ENCODE results near the gene AP5B1. TPM values are rescaled to one million over a fixed set of nuclear protein-coding genes. Genes with fewer than 3 reads are reported as not detected.

The AP5B1 gene
- total RNA-seq, 1 experiment from 2014 or later: 9.4 TPM

DNA sequence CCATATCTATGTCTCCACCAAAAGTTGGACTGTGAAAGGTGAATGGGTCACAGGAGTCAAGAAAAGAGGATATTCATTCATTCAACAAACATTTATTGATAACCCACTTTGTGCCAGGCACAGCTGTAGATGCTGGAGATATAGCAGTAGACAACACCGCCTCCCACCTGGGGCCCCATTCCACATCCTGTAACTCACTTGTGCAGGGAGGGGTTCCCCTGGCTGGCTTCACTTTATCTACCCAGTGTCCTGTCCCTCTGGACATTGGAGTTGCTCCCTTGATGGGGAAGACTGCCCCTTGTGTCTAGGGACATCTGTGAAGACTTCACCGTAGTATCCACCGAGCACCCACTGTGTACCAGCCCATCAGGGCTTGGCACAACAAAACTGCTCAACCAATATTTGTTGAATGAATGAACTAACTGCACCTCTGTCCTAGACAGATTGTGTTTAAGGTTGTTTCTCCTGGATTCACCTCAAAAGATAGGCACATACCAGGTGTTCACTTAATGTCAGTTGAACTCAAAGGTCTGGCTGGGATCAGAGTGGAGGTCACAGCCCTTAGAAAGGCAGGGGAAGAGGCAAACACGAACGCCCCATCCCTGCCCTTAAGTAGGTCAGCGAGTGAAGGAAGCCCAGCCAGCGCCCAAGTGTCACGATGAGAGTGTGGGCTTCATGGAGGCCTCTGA, 4.7 kb upstream of the AP5B1 start:
- Histone ChIP-seq H3K79me1 (ENCODE audit: insufficient read depth, low read depth, low read length, poor library complexity, severe bottlenecking) (no peaks in the 10 kb centered on the region), H3K4me1 (ENCODE audit: insufficient read depth, low read length) (peaks cover 4% of the 10 kb centered on the region; the same call in 1 of the 2 replicates), H4K8ac (replicated peaks; ENCODE audit: insufficient read length, low read depth, low read length) (no peak overlapping the region), H3K23ac (ENCODE audit: insufficient read length, low read depth, low read length) (no peak overlapping the region), H2BK5ac (ENCODE audit: insufficient read length, low read length) (no peak overlapping the region), H3K27me3 (ENCODE audit: insufficient read depth, low read length) (peaks cover 21% of the 10 kb centered on the region; the same call in 1 of the 2 replicates), H2BK120ac (ENCODE audit: low read depth, low read length, poor library complexity, severe bottlenecking) (no peak overlapping the region), H3K4me2 (ENCODE audit: insufficient read depth, insufficient read length, low read length) (no peak overlapping the region), H3K56ac (ENCODE audit: insufficient read length, low read depth, low read length) (no peak overlapping the region), H3T11ph (ENCODE audit: low read length) (no peak overlapping the region), H2BK12ac (ENCODE audit: insufficient read length, low read depth, low read length) (no peak overlapping the region), H2AFZ (ENCODE audit: low read length) (no peak overlapping the region), H2BK20ac (ENCODE audit: low read depth, low read length, poor library complexity, severe bottlenecking) (no peak overlapping the region), H4K91ac (ENCODE audit: insufficient read length, low read depth, low read length) (no peak overlapping the region), H3K23me2 (ENCODE audit: insufficient read length, low read depth, low read length, poor library complexity, severe bottlenecking) (peaks cover 11% of the 10 kb centered on the region), H3K9ac (ENCODE audit: extremely low read depth, insufficient read length, low read length) (no peak overlapping the region), H4K20me1 (ENCODE audit: control insufficient read depth, insufficient read depth, insufficient read length) (no peaks in the 10 kb centered on the region), H4K5ac (ENCODE audit: insufficient read length, low read depth, low read length) (no peak overlapping the region), H3K9me3 (ENCODE audit: control insufficient read depth, low read depth, low read length) (no peaks in the 10 kb centered on the region), H2BK15ac (ENCODE audit: low read depth, low read length) (no peak overlapping the region), H3K79me2 (ENCODE audit: insufficient read depth, low read length) (no peaks in the 10 kb centered on the region), H2AK5ac (ENCODE audit: insufficient read length, low read length) (no peak overlapping the region), H3K4ac (ENCODE audit: low read depth, low read length) (no peak overlapping the region), H3K27ac (ENCODE audit: insufficient read length, low read depth, low read length) (no peak overlapping the region), H3K18ac (ENCODE audit: insufficient read length, low read depth, low read length) (no peak overlapping the region), H3K14ac (ENCODE audit: insufficient read depth, low read length) (no peak overlapping the region)
- no CpG with 5 or more reads among the region's 8 CpGs for WGBS (ENCODE audit: extremely low coverage, insufficient read length, low lambda C conversion rate)
- Mint-ChIP-seq H3K27me3 (ENCODE audit: low read depth) (peaks cover 75% of the 10 kb centered on the region), H3K4me1 (peaks cover 39 to 41% of the 10 kb centered on the region in 2 experiments), H3K4me3 (peak overlapping the region; percentile 36 to 65; a peak in 4 of 5 replicates), H3K9me3 (no peaks in the 10 kb centered on the region; a peak in 1 of 5 replicates), H3K36me3 (ENCODE audit: insufficient read depth in 1 of 3, low read depth in 3 of 3) (peaks cover 0 to 3% (median 2%) of the 10 kb centered on the region in 3 experiments; a peak in 2 of 7 replicates), H3K27ac (no peak overlapping the region)
- TF ChIP-seq CTCF (conservative IDR thresholded peaks at IDR 0.05): no peak
- DNase-seq: peak; percentile 28
